HG03520 (cell line): ENCODE data around the gene HIBCH.
A peak's percentile ranks its signal among the peaks of the same experiment; 100 is the strongest.
"Not testable (repeated sequence)": the region's sequence is repeated elsewhere in the genome, so short reads cannot be mapped to it uniquely, and the experiment has no call there.

Experiments used
- ATAC-seq: cut with Tn5 transposase; IDR thresholded peaks from one replicate; pipeline ENCODE4 v1.9.1; 2021; ENCODE audit warnings: mild to moderate bottlenecking, moderate library complexity; ENCODE audit not compliant: unreplicated experiment

Gene HIBCH

GRCh38 chr2:190343089-190343535, 23.5 kb upstream of the HIBCH start:
- no peak for ATAC-seq

DNA sequence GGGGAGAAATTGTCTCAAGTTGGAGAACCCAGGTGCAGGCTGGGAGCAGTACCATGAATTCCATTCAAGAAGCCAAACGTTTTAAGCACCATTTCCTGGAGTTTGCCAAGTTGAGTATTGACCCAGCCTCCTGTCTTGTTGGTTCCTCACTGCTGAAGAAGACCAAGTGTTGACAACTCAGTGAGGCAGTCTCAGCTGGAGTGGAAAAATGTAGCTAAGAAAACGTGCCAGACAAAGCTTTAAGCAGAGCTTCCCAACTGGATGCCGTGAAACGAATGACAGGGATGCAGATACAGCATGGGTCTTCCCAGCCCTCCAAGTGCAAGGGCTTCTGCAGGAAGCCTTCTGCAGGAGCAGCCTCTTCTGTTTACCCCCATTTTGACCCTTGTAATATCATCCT, 23.0 kb upstream of the HIBCH start:
- no peak for ATAC-seq

- ATAC-seq, result no peak
Measured at GRCh38 chr2:190340369-190340768, 20.7 kb upstream of the HIBCH start.

GRCh38 chr2:190339394-190339793, 19.8 kb upstream of the HIBCH start:
- ATAC-seq, result no peak

DNA sequence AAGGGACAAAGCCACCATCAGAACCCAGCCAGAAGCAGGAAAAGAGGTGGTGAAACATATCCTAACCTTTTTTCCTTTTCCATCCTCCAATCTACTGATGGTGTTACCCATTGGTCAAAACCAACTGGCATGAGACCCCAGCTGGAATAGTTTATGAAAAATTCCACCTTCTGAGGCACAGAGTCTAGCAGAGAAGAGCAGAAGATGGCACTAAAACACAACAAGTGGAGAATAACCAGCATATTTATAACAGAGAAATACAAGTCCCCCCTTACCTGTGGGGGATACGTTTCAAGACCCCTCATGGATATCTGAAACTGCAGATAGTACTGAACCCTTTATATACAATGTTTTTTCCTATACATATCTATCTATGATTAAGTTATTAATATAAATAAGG, 18.8 kb upstream of the HIBCH start:
- ATAC-seq, result no peak

- ATAC-seq, result no peak
Measured at GRCh38 chr2:190336420-190336819, 16.8 kb upstream of the HIBCH start.

DNA sequence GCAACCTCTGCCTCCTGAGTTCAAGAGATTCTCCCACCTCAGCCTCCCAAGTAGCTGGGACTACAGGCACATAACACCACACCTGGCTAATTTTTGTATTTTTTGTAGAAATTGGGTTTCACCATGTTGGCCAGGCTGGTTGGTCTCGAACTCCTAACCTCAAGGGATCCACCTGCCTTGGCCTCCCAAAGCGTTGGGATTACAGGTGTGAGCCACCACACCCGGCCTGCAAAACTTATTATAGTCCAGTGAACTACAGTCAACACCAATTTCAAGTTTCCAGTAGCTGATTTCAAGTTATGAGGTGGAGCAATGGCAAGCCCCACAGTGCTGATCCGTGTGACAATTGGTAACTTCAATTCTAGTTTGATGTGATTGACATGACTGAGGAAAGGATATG, 16.0 kb upstream of the HIBCH start:
- not testable (repeated sequence) for ATAC-seq

GRCh38 chr2:190335225-190335559, 15.6 kb upstream of the HIBCH start:
- ATAC-seq, result no peak

DNA sequence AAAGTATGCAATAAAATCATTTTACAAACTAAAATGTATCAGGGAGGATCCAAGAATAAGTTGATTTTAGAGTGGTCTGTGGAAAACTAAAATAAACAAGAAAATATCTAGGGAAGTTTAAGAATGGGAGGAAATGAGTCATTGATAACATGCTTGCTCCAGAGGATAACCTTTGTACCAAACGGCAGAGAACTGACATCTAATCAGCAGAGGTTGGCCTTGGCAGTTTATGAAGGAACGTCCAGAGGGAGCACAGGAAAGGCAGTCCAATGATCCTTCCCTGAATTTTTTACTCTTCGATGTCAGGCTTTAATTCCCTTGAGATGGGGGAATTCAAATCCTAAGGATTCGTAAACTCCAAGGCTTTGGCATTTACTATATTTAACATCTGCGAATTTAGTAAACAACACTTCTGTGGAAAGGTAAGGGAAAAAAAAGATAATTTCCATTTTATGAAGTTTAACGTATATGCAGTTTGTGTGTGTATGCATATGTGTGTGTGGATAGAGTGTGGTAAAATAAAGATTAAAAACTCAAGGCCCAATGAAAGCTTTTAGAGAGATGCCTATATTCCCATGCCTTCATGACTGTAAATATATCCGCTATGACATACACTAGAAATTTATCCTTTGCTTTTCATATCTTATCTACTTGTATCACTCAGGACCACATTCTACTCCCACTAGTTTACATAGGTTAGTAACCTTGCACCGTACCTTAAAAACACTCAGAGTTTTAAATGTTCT, 15.0 kb upstream of the HIBCH start:
- ATAC-seq, result no peak

GRCh38 chr2:190333928-190334327, 14.3 kb upstream of the HIBCH start:
- no peak for ATAC-seq

DNA sequence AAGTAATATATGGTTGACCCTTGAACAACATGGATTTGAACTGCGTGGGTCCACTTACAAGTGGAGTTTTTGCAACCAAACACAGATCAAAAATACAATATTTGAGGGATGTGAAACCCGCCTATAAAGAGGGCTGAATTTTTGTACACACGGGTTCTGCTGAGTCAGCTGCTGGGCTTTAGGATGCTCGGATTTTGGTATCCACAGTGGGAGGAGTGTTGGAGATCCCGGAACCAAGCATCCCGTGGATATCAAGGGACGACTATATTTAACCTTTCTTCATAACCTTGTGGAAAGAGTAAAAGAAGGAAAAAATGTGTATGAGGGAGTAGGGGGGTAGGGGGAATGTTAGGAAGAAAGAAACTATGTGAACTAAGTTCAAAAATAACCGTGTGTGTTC, 13.8 kb upstream of the HIBCH start:
- no peak for ATAC-seq

DNA sequence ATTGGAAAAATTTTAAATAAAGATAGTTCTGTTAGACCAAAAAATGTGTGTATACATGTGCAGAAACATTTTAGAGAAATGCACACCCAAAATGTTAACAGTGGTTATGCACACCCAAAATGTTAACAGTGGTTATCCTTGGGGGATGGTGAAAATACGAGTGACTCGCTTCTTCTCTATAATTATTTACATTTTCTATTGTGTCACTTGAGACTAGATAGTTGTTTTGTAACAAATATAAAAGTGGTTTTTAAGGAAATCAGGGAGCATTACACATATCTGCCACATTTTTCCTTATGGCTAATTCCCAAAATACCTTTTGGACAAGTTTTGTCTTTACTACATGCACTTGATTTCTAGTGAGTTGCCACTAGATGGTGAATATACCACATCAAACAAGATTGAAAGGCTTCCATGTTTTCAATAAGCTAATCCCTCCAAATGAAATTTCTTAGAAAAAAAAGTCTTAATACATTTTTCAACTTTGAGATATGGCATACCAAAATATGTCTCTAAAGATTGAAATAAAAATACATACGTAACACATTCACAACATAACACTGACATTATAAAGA, 9.0 kb upstream of the HIBCH start:
- ATAC-seq, result no peak

- no peak for ATAC-seq
Measured at GRCh38 chr2:190327867-190328572, 8.4 kb upstream of the HIBCH start.

GRCh38 chr2:190325588-190325987, 6.0 kb upstream of the HIBCH start:
- ATAC-seq, result no peak

DNA sequence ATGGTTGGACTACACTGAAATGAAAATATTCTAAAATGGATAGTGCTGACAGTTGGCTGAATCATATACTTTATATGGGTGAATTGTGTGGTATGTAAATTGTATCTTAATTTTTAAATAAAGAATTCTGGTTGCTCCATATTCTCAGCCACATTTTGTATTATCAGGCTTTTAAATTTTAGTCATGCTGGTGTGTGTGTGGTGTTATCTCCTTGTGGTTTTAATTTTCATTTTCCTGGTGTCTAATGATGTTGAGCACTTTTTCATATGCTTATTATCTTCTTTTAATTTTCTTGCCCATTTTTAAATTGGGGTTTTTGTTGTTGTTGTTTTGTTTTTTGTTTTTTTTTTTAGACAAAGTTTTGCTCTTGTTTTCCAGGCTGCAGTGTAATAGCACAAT, 3.8 kb upstream of the HIBCH start:
- ATAC-seq, result no peak

DNA sequence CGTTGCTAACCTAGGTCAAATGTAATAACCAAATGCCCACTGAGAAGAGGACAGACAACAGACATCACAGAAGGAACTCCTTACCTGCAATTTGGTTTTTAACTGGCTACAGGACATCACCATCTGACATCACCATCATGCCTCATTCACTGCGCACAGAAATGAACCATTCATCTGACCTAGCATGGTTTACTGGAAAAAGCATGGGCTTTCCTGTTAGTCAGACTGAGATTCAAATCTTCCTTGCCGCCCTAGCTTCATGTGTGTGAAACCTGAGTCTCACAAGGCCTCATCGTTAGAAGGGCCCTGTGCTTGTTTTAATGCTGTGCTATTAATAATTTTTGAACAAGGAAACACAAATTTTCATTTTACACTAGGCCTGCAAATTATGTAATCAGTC, 1.1 kb upstream of the HIBCH start:
- no peak for ATAC-seq

GRCh38 chr2:190318931-190319554, 583 bp downstream of the HIBCH start:
- peak; percentile 34 for ATAC-seq

DNA sequence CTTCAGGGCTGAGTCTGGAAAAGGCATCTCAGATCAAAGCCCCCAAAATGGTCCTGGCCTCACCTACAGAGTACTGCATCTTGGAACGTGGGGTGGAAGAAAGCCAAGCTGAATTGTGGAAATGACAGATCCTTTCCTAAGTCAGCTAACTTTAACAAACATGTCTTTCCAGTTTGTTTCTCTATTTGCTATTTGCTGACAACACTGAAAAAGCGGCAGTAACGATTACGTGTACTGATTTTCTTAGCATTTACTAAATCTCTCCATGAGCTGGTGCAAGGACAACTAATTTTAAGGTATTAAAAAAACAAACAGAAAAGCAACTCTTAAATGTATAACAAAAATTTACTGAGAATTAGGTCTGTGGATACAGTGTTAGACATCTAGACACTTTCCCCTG, 1.1 kb downstream of the HIBCH start:
- no peak for ATAC-seq

DNA sequence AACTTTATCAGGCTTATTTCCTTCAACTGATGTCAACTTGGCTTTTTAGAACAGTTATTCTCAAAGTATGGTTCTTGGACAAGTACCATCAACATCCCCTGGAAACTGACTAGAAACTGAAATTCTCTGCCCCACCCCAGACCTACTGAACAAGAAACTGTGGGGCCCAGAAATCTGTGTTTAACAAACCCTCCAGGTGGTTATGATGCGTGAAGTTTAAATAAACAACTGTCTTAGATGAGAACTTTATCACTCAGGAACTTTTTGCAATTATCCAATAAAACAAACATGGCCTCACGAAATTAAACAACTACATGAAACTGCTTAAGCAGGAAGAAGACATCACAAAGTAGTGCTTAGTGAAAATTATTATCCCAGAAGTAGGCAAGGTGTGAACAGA, 4.4 kb downstream of the HIBCH start:
- no peak for ATAC-seq

- ATAC-seq, result no peak
Measured at GRCh38 chr2:190313880-190314279, 5.7 kb downstream of the HIBCH start.

- ATAC-seq, result not testable (repeated sequence)
Measured at GRCh38 chr2:190312635-190313025, 7.0 kb downstream of the HIBCH start.
